ENCODE results near the gene UNC80. TPM values are rescaled to one million over a fixed set of nuclear protein-coding genes. Genes with fewer than 3 reads are reported as not detected.

UNC80 gene
- total and polyA plus RNA-seq, 3 experiments from 2014 or later = not detected

GRCh38 chr2:209942936-209943605, 171.4 kb downstream of the UNC80 start:
- Histone ChIP-seq H3K9me3 (ENCODE audit: low read length) (no peaks in the 10 kb centered on the region), H3K36me3 (ENCODE audit: insufficient read depth, low read length) (no peaks in the 10 kb centered on the region), H3K27ac (ENCODE audit: low read depth, low read length) (no peak overlapping the region), H3K4me1 (ENCODE audit: insufficient read depth, low read length) (no peaks in the 10 kb centered on the region), H3K27me3 (ENCODE audit: insufficient read depth, low read length, poor library complexity, severe bottlenecking) (no peaks in the 10 kb centered on the region), H3K4me3 (ENCODE audit: low read length) (no peak overlapping the region)
- DNase-seq = no peak
- H3K4me3 Mint-ChIP-seq = no peak overlapping the region
- H3K36me3 Mint-ChIP-seq = no peaks in the 10 kb centered on the region
- ChIA-PET POLR2A (no interaction called here), CTCF (no interaction called here)
- H3K27ac Mint-ChIP-seq = no peak overlapping the region
- H3K9me3 Mint-ChIP-seq = peaks cover 0 to 3% (median 0%) of the 10 kb centered on the region in 5 donors
- no peaks in the 10 kb centered on the region for H3K4me1 Mint-ChIP-seq
- H3K27me3 Mint-ChIP-seq = peaks cover 5 to 14% of the 10 kb centered on the region in 2 donors

GRCh38 chr2:209943776-209944175, 172.1 kb downstream of the UNC80 start:
- H3K4me3 Mint-ChIP-seq = no peak overlapping the region
- no peak overlapping the region for H3K27ac ChIP-seq (ENCODE audit: low read depth, low read length)
- no peaks in the 10 kb centered on the region for H3K4me1 Mint-ChIP-seq
- no peaks in the 10 kb centered on the region for H3K9me3 ChIP-seq (ENCODE audit: low read length)
- peaks cover 5 to 14% of the 10 kb centered on the region in 2 donors for H3K27me3 Mint-ChIP-seq
- no peaks in the 10 kb centered on the region for H3K27me3 ChIP-seq (ENCODE audit: insufficient read depth, low read length, poor library complexity, severe bottlenecking)
- no peaks in the 10 kb centered on the region for H3K36me3 ChIP-seq (ENCODE audit: insufficient read depth, low read length)
- no peak overlapping the region for H3K27ac Mint-ChIP-seq
- DNase-seq = no peak
- ChIA-PET CTCF (no interaction called here), POLR2A (no interaction called here)
- no peaks in the 10 kb centered on the region for H3K36me3 Mint-ChIP-seq
- peaks cover 0 to 3% (median 0%) of the 10 kb centered on the region in 5 donors for H3K9me3 Mint-ChIP-seq
- no peaks in the 10 kb centered on the region for H3K4me1 ChIP-seq (ENCODE audit: insufficient read depth, low read length)
- H3K4me3 ChIP-seq (ENCODE audit: low read length) = no peak overlapping the region

GRCh38 chr2:209946539-209946938, 174.9 kb downstream of the UNC80 start:
- Histone ChIP-seq H3K36me3 (ENCODE audit: insufficient read depth, low read length) (no peaks in the 10 kb centered on the region), H3K4me3 (ENCODE audit: low read length) (no peak overlapping the region)
- no peaks in the 10 kb centered on the region for H3K4me1 Mint-ChIP-seq

GRCh38 chr2:209956271-209956670, 184.6 kb downstream of the UNC80 start:
- Histone ChIP-seq H3K9me3 (ENCODE audit: low read length) (no peaks in the 10 kb centered on the region), H3K4me3 (ENCODE audit: low read length) (no peak overlapping the region), H3K27ac (ENCODE audit: low read depth, low read length) (no peak overlapping the region), H3K36me3 (ENCODE audit: insufficient read depth, low read length) (no peaks in the 10 kb centered on the region), H3K4me1 (ENCODE audit: insufficient read depth, low read length) (no peaks in the 10 kb centered on the region), H3K27me3 (ENCODE audit: insufficient read depth, low read length, poor library complexity, severe bottlenecking) (peaks cover 4% of the 10 kb centered on the region)
- DNase-seq = no peak
- CTCF ChIA-PET = no interaction called here
- POLR2A ChIA-PET = no interaction called here
- peaks cover 14 to 30% of the 10 kb centered on the region in 2 donors for H3K27me3 Mint-ChIP-seq
- no peak overlapping the region for H3K4me3 Mint-ChIP-seq
- no peaks in the 10 kb centered on the region for H3K36me3 Mint-ChIP-seq
- H3K9me3 Mint-ChIP-seq = peaks cover 0 to 3% (median 0%) of the 10 kb centered on the region in 5 donors
- no peak overlapping the region for H3K27ac Mint-ChIP-seq
- no peaks in the 10 kb centered on the region for H3K4me1 Mint-ChIP-seq

More at GRCh38 chr2:209946539-209946938, 174.9 kb downstream of the UNC80 start:
- peaks cover 0 to 3% (median 0%) of the 10 kb centered on the region in 5 donors for H3K9me3 Mint-ChIP-seq
- H3K4me3 Mint-ChIP-seq = no peak overlapping the region
- POLR2A ChIA-PET = no interaction called here
- no peak overlapping the region for H3K27ac Mint-ChIP-seq
- CTCF ChIA-PET = interaction anchor here (0.5 kb wide), 1 partner anchor 8 kb away, joined by 4 read pairs; no protein-coding TSS in a partner anchor
- no peak for DNase-seq
- H3K27ac ChIP-seq (ENCODE audit: low read depth, low read length) = no peak overlapping the region
- no peaks in the 10 kb centered on the region for H3K36me3 Mint-ChIP-seq
- H3K4me1 ChIP-seq (ENCODE audit: insufficient read depth, low read length) = no peaks in the 10 kb centered on the region
- no peaks in the 10 kb centered on the region for H3K9me3 ChIP-seq (ENCODE audit: low read length)
- no peaks in the 10 kb centered on the region for H3K27me3 ChIP-seq (ENCODE audit: insufficient read depth, low read length, poor library complexity, severe bottlenecking)
- H3K27me3 Mint-ChIP-seq = peaks cover 2 to 9% of the 10 kb centered on the region in 2 donors

GRCh38 chr2:209958016-209958415, 186.4 kb downstream of the UNC80 start:
- POLR2A ChIA-PET = no interaction called here
- H3K4me1 Mint-ChIP-seq = no peaks in the 10 kb centered on the region
- no peak overlapping the region for H3K4me3 ChIP-seq (ENCODE audit: low read length)
- no peak overlapping the region for H3K27ac Mint-ChIP-seq
- CTCF ChIA-PET = no interaction called here
- H3K4me1 ChIP-seq (ENCODE audit: insufficient read depth, low read length) = no peaks in the 10 kb centered on the region
- H3K9me3 Mint-ChIP-seq = no peaks in the 10 kb centered on the region
- no peak overlapping the region for H3K27ac ChIP-seq (ENCODE audit: low read depth, low read length)
- no peak overlapping the region for H3K4me3 Mint-ChIP-seq
- H3K27me3 ChIP-seq (ENCODE audit: insufficient read depth, low read length, poor library complexity, severe bottlenecking) = peaks cover 4% of the 10 kb centered on the region
- DNase-seq = no peak
- H3K27me3 Mint-ChIP-seq = peaks cover 6 to 12% of the 10 kb centered on the region in 2 donors
- H3K36me3 ChIP-seq (ENCODE audit: insufficient read depth, low read length) = no peaks in the 10 kb centered on the region
- H3K36me3 Mint-ChIP-seq = no peaks in the 10 kb centered on the region
- H3K9me3 ChIP-seq (ENCODE audit: low read length) = no peaks in the 10 kb centered on the region

GRCh38 chr2:209960045-209960444, 188.4 kb downstream of the UNC80 start:
- H3K9me3 ChIP-seq (ENCODE audit: low read length) = no peaks in the 10 kb centered on the region
- ChIA-PET POLR2A (no interaction called here), CTCF (no interaction called here)
- H3K36me3 ChIP-seq (ENCODE audit: insufficient read depth, low read length) = no peaks in the 10 kb centered on the region
- no peaks in the 10 kb centered on the region for H3K27me3 ChIP-seq (ENCODE audit: insufficient read depth, low read length, poor library complexity, severe bottlenecking)
- no peaks in the 10 kb centered on the region for H3K4me1 ChIP-seq (ENCODE audit: insufficient read depth, low read length)
- no peak overlapping the region for H3K4me3 ChIP-seq (ENCODE audit: low read length)
- Mint-ChIP-seq H3K4me3 (no peak overlapping the region), H3K36me3 (no peaks in the 10 kb centered on the region), H3K27me3 (peaks cover 1 to 3% of the 10 kb centered on the region in 2 donors), H3K27ac (no peak overlapping the region), H3K4me1 (no peaks in the 10 kb centered on the region), H3K9me3 (no peaks in the 10 kb centered on the region)
- no peak overlapping the region for H3K27ac ChIP-seq (ENCODE audit: low read depth, low read length)
- DNase-seq = no peak

GRCh38 chr2:209960676-209961630, 189.3 kb downstream of the UNC80 start:
- Histone ChIP-seq H3K4me3 (ENCODE audit: low read length) (no peak overlapping the region), H3K4me1 (ENCODE audit: insufficient read depth, low read length) (no peaks in the 10 kb centered on the region), H3K36me3 (ENCODE audit: insufficient read depth, low read length) (no peaks in the 10 kb centered on the region), H3K27ac (ENCODE audit: low read depth, low read length) (no peak overlapping the region), H3K9me3 (ENCODE audit: low read length) (no peaks in the 10 kb centered on the region), H3K27me3 (ENCODE audit: insufficient read depth, low read length, poor library complexity, severe bottlenecking) (no peaks in the 10 kb centered on the region)
- Mint-ChIP-seq H3K4me3 (no peak overlapping the region), H3K4me1 (no peaks in the 10 kb centered on the region), H3K27ac (peak overlapping the region in 1 of 8 donors; percentile 8), H3K9me3 (no peaks in the 10 kb centered on the region), H3K27me3 (peaks cover 0 to 2% of the 10 kb centered on the region in 2 donors), H3K36me3 (no peaks in the 10 kb centered on the region)
- POLR2A ChIA-PET = no interaction called here
- peak in 2 of 5 donors; percentile 11 to 49 for DNase-seq
- CTCF ChIA-PET = interaction anchor here (0.6 to 1.3 kb wide), 2 partner anchors 220 to 238 kb away, joined by 3 to 5 read pairs; no protein-coding TSS in a partner anchor

- DNase-seq = no peak
- Mint-ChIP-seq H3K27ac (no peak overlapping the region), H3K36me3 (no peaks in the 10 kb centered on the region), H3K9me3 (no peaks in the 10 kb centered on the region), H3K27me3 (peaks cover 0 to 7% of the 10 kb centered on the region in 2 donors), H3K4me1 (no peaks in the 10 kb centered on the region), H3K4me3 (no peak overlapping the region)
- H3K27ac ChIP-seq (ENCODE audit: low read depth, low read length) = no peak overlapping the region
- no peaks in the 10 kb centered on the region for H3K27me3 ChIP-seq (ENCODE audit: insufficient read depth, low read length, poor library complexity, severe bottlenecking)
- ChIA-PET CTCF (no interaction called here), POLR2A (no interaction called here)
- H3K9me3 ChIP-seq (ENCODE audit: low read length) = no peaks in the 10 kb centered on the region
- H3K4me3 ChIP-seq (ENCODE audit: low read length) = no peak overlapping the region
- H3K4me1 ChIP-seq (ENCODE audit: insufficient read depth, low read length) = no peaks in the 10 kb centered on the region
- no peaks in the 10 kb centered on the region for H3K36me3 ChIP-seq (ENCODE audit: insufficient read depth, low read length)
These were observed 194.1 kb downstream of the UNC80 start for GRCh38 chr2:209965723-209966122.
